GM19023 (cell line): ENCODE measurements around the gene FMNL1.

Experiments used
- ATAC-seq: cut with Tn5 transposase; IDR thresholded peaks from one replicate; pipeline ENCODE4 v1.9.1; 2021; ENCODE audit warnings: mild to moderate bottlenecking, moderate library complexity; ENCODE audit not compliant: unreplicated experiment

The FMNL1 gene

DNA sequence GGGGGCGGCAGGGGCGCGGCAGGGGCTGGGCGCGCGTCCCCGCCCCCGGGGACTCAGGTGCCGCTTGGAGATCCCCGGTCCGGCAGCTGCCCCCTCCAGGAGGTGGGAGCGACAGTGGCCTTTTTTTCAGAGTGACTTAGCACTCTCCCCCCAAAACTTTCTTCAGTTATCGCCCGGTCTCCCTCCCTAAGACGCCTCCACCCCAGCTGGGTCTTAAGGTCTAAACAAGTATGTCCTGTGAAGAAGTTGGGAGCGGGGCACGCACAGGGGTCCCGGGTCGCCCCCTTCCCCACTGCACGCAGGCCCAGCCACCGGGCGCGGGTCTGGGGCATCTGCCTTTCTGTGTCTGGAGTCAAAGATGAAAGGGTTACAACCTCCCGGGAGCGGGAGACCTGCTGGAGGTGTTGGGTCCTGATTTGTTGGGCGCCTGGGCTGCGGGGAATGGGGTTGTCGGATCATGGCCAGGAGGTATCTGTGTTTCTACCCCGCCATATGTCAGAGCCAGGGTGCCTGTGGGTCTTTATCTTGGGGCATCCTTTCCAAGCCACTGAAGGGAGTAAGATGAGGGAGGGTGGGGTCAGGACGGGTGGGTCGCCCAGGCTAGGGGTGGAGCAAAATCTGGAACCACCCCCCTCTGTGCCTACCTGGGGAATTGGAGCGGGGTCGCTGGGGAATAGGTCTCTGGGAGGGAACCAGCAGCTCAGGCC lies 757 bp downstream of the FMNL1 start:
- no peak for ATAC-seq

DNA sequence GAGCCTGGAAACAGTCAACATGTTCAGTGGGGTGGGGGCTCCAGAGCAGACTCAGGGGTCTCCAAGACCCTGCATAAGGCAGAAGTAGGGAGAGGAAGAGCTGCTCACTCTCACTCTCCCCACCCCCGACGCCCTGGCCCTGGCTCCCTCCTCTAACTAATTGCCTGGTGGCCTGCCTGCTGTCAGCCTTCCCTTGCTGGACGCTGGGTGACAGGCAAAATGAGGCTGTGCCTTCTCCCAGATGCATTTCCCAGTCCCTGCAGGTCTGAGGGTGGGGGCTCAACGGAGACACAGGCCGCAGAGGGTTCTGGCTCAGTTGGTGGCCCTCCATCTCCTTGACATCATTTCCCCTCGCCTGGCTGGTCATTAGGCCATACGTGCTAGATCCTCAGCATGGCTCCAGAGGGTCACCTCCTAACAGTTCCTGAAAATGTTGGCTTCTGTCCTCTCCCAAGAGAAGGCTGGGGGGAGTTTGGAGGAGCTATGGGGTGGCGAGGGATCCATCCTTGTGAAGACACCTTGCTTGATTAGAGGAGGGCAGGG lies 1.4 kb downstream of the FMNL1 start:
- ATAC-seq = no peak

DNA sequence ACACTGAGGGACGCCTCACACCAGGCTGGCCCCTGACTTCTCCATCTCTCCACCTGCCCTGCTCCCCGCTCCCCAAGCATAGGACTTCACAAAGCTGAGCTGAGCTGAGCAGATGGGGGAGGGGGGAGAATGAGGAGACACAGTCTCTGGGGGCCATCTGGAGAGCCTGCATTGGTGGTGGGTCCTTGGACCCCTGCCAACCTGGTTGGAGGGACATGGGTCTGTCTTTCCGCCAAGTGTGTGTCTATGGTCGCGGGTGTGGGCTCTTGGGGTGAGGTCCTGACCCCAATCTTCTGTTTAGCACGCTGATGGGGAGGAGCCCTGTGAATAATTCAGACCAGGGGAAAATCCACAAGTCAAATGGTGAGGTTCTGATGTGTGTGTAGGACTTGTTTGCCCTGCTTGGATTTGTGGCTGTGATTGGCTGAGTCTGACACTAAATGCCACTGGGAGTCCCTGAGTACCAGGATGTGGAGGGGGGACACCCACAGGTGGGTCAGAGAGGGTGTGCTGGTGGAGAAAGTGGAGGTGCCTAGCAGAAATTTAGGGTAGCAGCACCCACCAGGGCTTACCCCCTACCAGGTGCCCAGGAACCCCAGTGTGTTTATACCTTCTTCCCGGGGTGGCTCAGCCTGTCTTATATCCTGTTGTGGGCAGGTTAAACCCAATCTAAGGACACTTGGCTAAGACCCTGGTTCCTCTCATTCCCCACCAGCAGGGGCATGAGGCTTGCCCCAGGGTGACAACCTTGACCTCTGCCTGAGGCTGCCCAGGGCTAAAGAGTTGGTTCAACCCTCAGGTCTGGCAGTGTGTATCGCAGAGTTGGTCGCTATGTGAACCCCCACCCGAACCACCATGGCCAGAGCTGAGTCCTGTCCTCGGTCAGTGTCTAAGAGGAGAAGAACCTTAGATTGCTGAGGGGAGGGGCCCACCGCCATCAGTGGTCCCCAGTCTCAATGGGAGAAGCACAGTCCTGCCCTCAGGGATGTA lies 2.1 kb downstream of the FMNL1 start:
- no peak for ATAC-seq

DNA sequence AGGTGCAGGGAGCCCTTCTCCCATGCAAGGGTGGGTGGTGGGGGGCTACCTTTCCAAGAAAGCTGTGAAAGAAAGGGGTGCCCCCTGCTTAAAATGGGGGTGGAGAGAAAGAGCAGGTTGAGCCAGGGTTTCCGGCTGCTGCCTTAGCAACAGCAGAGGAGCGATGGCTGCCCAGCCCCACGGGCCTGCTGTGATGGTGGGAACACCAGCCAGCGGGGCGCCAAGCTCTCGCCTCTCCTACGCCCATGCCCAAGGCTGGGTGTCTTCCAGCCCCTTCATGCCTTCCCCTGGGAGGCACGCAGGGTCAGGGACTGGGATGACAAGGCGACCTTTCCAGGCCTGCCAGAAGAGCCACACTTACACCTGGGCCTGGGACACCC lies 3.0 kb downstream of the FMNL1 start:
- no peak for ATAC-seq

DNA sequence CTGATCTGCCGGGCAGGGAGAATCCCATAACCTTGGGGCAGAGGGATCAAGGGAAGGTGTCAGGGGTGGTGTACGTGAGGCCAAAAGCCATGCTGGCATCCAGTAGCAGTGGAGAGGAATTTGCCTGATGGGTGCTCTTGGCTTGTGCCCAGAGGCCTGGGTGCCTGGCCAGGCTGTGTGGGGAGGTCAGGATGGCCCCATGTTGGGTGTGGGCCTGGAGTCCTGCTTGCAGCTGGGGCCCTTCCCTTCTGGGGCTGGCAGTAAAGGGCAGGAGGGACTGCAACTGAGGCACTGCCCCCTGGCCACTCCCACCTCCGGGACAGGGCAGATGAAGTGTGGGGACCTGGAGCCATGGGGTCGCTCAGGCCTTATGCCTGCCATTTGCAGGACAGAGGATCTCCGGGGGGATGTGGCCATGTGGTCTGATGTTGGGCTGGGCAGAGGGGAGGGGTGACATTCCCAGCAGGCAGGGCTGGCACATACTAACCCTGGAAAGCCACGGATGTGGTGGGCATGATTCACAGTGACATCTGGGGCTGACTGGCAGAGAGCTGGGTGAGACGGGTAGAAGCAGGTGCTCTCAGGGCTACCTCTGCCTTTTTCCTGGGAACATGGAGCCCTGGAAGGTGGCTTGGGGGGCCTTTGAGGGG lies 3.5 kb downstream of the FMNL1 start:
- ATAC-seq = no peak

DNA sequence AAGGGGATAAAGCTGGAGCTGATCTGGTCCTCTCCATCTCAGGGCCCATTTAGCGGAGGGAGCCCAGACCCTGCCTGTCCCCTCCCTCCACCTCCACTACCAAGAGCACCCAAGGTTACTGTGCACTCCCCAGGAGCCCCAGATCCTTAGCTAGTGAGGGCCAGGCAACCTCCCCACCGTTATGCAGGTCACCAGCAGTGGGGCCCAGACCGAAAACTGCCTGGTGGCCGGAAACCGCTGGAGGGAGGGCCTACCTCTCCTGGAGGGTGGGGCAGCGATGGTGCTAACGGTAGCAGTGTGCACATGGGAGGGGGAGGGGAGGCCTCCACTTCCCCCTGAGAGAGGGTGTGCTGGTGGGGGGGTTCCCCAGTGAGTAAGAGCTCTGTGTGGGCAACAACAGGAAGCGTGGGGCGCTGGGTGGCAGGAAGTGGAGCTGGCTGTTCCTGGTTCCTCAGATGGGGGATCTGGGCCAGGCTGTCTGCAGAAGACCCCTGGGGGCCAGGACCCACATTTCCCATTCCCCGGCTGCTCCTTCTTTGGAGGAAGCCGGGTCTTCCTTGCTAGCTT lies 4.4 kb downstream of the FMNL1 start:
- peak; percentile 41 for ATAC-seq

DNA sequence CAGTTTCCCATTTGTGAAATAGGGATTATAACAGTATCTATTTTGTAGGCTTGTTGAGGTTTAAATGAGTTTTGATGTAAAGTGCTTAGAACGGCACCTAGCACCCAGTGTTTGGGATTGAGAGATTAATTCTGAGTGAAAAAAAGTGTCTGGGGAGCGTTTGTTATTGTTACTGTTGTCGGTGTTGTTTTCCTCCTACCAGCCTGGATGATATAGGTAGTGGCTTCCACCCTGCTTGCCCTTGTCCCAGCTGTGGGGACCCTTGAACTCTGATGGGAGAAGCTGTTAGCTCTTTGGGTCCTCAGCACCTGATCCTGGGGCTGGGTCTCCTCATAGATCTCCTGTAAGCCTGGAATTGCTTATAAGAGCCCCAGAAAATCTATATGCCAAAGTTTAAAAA lies 4.9 kb downstream of the FMNL1 start:
- ATAC-seq = no peak

DNA sequence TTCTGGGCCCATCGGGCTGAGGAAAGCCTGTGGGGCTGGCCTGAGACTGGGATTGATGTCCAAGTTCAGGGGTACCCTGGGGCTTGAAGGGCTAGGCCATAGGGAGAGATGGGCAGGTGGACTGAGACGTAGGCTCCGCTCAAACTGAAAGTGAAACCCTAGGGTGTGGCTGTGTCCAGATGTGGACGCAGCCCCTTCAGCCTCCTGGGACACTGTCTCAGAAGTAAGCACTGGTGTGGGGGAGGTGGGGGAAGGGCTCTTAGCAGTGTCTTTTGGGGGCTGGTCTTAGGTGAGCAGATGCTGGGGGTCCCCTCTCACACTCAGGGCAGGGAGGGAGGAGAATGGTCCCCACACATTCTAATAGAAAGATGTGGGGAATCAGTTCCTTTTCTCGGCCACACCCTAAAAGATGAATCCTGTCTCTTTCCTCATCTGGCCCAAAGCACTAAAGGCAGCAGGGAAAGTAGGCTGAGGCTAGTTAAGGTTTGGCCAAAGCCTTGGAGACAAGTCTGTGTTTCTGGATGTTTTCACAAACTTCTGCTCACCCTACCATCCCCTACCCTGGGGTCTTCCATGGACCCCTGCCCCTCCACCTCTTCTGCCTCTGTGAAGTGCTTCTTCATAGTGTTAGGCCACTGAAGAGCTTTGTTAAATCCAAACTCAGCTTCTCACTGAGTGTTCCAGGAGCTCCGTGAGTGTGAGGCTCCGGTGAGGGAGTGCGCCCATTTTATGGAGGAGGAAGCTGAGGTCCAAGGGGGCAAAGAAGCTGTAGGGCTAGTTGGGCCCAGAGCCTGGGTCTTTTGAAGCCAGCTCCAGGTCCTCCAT lies 5.6 kb downstream of the FMNL1 start:
- no peak for ATAC-seq

DNA sequence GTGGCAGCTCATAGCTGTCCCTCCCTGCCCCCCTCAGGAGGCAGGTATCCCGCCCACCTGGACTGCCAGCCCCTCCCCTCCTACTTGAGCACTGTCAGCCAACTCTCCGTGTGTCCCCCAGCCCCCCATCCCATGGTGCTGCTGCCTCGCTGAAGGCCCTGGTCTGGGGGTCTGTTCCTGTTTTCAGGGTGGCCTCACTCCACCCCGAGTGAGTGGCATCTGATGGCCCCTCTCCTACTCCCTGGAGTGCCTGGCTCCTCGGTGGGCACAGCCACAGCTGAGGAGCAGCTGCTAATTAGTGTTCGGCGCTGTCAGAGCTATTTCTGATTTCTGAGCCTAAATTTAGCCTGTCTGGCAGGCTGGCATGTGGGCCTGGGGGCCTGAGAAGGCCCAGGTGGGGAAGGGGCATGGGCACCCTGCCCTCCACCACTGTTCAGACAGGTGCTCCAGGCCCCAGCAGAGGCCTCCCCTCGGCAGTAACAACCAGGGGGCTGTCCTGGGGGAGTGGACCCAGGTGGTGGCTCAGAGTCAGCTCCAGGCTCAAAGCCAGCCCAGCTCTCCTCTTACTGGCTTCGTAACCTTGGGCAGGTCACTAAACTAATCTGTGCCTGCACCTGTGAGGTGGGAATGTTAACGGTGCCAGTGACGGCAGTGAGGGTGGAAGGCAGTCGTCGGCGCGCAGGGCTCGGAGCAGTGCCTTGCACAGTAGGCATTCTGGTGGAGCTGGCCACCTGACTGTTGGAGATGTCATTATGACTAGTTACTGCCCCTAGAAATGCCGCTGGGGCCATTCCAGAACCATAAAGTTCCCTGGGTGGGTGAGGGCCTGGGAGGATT lies 6.5 kb downstream of the FMNL1 start:
- ATAC-seq = no peak

DNA sequence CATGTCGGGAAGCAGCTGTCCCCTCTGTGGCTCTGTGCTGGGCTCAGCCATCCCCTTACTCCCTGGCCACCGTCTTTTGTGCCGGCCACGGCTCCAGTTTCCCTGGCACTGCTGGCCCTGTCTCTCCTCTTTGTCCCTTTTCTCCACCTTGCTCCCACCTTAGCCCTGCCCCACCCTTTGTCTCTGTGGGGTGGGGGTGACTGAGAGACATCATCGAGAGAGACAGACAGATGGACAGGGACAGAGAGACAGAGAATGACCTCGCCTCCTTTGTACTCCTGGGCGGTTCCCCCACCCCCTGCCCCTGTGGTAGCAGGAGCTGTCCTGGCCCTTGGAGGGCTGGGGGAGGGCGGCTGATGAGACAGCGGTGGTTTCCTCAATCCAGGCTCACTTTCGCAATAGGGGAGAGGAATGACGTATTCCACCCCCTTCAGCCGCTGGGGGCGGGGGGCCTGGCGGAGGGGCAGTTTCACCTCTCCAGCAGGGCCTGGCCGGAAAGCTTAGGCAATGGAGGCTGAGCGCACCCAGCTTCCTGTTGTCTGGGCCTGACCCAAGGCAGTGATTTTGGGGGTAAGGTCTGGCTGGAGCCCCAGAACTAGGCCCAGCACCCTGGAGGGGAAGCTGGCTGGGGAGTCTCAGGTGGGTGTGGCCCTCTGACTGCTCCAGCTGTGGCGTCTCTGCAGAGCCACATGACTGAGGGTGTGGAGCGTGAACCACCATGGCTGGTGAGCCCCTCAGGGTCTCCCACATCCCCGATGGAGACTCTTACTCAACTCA lies 7.3 kb downstream of the FMNL1 start:
- ATAC-seq = peak; percentile 26

DNA sequence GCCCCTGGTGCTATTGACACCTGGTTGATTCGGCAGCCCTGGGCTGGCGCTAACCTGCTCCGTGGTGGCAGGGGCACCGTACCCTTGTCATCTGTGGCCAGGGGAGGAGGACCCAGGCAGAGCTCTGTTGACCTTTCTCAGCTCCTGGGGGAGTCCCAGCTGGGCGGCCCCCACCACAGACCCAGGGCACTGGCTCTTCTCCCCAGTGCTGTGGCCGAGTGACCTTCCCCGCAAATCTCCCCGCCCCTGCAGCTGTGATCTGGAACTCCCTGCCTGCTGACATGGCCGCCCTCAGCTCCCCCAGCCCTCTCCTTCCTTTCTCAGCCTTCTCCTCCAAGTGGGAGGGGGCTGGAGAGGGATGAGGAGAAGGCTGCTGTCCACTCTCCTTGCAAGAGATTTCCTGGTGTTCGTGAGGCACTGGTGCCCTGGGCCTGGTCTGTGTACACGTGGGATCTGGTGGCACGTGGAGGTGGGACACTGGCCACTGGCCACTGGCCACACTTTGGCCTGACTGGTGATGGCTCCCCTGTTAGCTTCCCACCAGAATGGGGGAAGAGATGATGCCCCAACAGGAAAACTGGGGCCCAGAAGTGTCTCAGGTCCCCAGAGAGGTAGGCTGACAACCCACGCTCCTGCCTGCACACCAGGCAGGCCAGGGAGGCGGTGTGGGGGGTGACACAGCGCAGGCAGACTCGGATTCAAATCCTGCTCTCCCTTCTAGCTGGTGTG lies 8.2 kb downstream of the FMNL1 start:
- no peak for ATAC-seq

DNA sequence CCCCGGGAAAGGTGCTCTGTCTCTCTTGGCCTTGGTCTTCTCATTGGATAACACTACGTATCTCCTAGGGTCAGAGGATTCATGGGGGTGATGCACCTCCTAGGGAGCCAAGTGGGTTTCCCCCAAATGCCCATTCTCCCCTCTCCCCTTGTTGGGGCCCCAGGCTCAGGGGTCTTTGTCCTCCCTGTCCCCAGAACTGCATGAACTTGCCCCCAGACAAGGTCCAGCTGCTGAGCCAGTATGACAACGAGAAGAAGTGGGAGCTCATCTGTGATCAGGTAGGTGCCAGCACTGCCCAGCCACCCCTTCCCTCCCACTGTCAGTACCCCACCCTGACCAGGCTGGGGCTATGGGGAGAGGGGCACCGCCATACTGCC lies 8.7 kb downstream of the FMNL1 start:
- ATAC-seq = no peak

DNA sequence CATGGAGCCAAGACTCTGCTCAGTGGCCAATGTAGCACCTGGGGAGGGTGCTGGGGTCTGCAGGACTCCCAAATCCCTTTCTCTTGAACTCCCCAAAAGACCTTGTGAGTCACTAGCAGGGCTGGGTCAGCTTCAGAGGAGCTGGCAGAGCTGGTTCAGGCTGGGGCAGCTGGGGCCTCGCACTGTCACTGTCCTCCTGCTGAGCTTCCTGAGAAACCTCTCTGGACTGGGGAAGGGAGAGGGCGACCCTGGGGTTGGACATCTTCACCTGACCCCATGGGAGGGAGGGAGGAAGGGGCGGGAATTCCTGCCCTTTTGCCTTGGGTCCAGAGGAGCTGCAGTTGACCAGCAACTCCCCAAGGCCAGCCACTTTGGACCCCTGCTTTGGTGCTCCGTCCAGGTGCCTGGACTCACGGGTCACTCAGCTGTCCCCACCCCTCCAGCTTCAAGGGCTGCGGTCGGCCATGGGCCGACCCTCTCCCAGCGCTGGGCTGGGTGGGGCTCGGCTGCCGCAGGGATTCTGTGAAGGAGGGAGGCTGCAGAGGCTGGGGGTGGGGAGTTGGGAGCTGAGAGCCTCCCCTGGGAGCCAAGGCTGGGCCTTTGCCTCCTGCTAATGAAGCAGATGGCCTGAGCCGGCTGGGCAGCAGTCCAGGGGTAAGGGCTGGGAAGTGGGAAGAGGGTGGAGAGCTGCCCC lies 9.2 kb downstream of the FMNL1 start:
- no peak for ATAC-seq

DNA sequence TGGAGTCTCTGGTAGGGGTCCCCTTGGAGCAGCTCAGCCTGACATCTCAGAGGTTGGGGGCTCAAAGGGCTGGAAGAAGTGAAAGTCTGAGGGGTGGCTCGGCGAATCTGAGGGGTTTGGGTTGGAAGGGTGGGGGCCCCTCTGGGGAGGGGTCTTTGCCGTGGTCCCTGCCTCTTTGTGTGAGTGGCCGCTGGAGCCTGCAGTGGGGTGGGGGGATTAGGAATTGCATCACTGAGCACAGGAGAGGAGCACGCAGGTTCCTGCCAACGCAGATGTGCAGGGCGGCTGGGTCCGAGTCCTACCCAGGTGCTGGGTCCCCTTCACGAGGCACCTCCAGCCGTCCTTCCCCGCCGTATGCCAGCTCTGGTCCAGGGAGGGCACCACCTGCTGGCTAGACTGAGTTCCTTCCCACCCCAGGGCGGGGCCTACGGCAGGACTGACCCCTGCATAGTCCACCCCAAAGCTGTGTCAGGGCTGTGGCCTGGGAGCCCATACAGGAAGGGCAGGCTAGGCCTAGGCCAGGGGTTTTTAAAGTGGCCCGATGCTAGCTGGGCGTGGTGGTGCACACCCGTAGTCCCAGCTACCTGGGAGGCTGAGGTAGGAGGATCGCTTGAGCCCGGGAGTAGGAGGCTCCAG lies 9.9 kb downstream of the FMNL1 start:
- no peak for ATAC-seq

DNA sequence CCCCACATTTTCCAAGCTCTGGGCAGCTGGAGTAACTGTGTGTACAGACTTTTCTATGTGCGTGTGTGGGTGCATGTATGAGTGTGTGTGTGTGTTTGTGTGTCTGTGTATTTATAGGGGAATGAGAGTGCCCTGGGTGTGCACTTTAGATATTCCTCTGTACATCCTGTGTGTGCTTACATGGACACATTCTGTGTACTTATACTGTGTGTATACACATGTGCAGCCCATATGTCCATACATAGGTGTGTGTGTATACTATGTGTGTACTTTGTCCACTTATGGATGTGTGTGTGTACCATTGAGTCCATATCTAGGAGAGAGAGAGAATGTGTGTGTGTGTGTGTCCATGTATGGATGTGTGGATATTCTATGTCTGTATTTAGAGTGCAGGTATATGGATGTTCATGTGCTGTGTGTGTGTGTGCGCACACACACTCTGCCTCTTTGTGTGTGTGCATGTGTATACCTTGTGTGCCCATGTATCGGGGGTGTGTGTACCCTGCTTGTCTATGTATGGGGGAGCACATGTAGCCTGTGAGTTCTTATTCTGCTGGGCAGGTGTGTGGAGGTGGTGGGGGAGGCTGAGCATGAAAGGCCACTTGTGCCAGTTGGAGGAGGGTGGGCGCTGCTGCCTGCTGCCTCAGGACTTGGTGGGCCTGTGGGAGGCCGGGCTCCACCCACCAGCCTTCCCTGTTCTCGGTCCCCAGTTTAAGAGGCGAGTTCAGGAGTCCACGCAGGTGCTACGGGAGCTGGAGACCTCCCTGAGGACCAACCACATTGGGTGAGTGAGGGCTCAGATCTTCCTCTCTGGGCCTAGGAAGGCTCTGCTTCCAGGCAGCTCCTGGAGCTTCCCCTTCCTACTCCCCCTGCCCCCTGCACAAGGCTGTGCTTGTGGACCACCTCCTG lies 11.1 kb downstream of the FMNL1 start:
- no peak for ATAC-seq

DNA sequence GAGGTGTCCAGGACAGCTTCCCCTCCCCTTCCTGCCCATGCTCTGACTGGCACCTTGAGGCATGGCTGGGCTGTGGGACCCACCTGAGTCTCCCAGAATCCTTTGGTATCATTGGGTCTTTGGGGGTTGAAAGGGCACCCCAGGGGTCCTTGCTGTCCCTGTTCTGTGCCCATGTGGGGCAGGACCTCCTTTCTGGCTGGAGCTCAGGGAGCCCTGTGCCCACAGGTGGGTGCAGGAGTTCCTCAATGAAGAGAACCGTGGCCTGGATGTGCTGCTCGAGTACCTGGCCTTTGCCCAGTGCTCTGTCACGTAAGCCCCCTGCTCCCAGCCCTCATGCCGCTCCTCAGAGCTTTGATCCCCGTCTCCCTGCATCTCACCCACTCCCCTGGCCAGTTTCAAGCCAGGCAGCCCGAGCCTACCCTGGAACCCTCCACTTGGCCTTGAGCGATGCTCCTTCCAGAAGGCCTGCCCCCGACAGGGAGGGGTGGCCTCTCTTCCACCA lies 11.8 kb downstream of the FMNL1 start:
- ATAC-seq = no peak
